ENCODE measurements around the gene SATB1.

GRCh38 chr3:18426597-18427193, 1.6 kb upstream of the SATB1 start:
- no peak for TF ChIP-seq CTCF (IDR thresholded peaks at IDR 0.05; ENCODE audit: low read depth, low read length)
- no peak for TF ChIP-seq POLR2A (IDR thresholded peaks at IDR 0.05; ENCODE audit: extremely low read depth, insufficient read length)
- no peak for TF ChIP-seq MYC (IDR thresholded peaks at IDR 0.05; ENCODE audit: low read depth, low read length)
- no peak for TF ChIP-seq MAX (IDR thresholded peaks at IDR 0.05; ENCODE audit: low read depth, low read length)

Data from NB4 (cell line).